HG03521 (cell line): ENCODE data around the gene ADARB1.

Source experiments
- ATAC-seq: cut with Tn5 transposase; IDR thresholded peaks from one replicate; pipeline ENCODE4 v1.9.1; 2021; ENCODE audit warnings: mild to moderate bottlenecking, moderate library complexity; ENCODE audit not compliant: unreplicated experiment

Gene ADARB1

DNA sequence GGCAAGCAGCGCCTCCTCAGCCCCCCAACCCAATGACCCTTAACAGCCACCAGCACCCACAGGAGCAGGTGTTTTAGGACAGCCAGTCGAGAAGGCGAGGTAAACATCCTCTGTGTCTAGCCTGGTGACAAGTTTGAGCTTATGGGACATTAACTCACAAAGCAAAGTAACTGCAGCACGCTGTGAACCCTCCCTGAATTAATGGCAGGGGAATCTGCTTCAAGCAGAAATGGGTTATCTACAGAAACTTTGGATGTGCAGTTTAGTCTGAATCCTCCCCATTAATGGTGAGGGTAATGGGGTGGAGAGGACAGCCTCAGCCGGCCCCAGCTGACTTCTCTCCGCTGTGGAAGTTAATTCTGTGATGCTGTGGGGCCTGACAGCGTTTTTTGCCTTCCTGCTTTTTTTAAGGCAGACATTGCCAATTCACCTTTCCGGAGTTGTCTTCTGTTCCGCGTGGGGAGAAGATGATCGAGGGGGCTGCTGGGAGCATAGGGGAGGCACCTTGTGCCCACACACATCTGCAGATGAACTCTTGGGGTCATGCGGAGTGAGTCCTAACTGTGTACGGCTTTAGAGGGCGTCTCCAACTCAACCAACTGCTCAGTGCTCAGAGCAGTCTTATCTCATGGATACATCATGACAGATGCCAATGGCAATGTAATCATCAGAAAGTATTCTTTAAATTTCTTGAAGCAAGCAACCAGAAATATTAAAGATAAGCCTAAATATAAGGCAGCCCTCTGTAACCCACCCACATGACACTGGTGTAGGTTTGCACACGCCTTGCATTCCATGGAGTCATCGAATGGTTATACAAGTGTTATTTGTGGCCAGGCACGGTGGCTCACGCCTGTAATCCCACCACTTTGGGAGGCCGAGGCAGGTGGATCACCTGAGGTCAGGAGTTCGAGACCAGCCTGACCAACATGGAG lies 172.3 kb downstream of the ADARB1 start:
- ATAC-seq: no peak

DNA sequence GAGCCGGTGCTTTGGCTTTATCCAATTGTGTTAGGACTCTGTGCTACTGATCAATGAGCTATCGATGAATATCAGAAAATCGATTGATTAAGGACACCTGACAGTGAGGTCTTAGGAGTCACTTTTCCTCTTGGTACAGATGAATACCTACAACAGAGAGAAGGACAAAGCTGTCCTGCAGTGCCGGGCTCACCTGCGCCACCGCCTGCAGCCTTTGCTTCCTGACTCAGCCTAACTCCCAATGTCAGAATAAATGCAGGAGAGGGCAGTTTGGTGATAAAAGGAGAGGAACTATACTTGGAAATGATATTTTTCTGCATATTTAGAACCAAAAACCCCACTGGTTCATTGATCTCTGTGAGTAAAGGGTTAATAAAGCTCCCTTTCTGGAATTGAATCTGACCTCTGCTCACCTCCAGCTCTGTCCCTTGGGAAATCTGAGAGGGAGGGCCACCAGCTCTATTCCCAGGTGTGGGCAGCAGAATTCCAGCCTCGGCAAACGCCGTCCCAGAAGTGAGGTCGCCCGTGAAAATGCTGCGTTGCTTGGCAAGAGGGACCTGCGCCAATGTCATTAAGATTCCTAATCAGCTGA lies 174.0 kb downstream of the ADARB1 start:
- ATAC-seq: no peak

DNA sequence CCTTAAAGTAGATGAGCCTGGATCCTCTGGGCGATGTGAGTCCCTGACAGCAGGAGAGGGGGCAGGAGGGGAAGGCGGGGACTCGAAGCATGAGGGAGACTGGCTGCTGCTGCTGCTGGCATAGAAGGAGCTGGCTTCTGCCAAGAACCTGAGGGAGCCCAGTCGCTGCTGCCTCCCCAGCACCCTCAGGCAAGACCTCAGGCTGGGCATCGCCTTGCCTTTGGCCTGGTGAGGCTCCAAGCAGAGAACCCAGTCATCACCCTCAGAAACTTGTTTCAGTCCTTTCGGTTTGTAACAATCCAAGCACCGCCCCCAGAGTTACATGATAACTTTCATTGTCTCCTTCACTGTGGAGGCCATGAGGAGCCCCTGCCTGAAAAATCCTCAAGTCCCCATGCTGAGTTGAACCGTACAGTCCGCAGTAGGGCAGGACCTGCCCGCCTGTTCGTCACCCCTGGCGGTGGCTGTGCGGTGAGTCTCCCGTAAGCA lies 174.6 kb downstream of the ADARB1 start:
- ATAC-seq: no peak

DNA sequence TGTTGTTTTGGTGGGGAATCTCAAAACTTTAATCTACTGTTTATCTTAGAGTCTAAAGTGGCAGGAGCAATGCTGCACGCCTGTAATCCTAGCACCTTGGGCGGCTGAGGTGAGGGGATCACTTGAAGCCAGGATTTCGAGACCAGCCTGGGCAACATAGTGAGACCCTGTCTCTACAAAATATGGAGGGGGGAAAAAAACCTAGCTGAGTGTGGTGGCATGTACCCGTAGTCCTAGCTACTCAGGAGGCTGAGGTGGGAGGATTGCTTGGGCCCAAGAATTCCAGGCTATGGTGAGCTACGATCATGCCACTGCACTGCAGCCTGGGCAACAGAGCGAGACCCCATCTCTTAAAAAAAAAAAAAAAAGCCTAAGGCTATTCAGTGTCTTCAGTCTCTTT lies 175.2 kb downstream of the ADARB1 start:
- no peak for ATAC-seq

DNA sequence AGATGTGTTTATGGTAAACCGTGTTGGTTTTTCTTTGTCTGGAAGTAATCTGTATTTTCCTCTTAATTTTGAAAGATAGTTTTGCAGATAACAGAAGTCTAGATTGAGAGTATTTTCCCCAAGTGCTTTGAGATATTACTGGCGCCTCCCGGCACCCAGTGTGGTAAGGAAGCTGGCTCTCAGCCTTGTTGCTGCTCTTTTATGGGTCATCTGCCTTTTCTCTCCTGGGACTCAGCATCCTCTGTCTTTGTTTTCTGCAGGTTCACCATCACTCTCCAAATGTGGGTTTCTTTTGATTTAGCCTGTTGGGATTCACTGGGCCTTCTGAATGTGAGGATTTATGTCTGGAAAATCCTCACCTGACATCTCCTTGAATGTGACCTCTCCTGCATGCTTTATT lies 175.9 kb downstream of the ADARB1 start:
- ATAC-seq: no peak

DNA sequence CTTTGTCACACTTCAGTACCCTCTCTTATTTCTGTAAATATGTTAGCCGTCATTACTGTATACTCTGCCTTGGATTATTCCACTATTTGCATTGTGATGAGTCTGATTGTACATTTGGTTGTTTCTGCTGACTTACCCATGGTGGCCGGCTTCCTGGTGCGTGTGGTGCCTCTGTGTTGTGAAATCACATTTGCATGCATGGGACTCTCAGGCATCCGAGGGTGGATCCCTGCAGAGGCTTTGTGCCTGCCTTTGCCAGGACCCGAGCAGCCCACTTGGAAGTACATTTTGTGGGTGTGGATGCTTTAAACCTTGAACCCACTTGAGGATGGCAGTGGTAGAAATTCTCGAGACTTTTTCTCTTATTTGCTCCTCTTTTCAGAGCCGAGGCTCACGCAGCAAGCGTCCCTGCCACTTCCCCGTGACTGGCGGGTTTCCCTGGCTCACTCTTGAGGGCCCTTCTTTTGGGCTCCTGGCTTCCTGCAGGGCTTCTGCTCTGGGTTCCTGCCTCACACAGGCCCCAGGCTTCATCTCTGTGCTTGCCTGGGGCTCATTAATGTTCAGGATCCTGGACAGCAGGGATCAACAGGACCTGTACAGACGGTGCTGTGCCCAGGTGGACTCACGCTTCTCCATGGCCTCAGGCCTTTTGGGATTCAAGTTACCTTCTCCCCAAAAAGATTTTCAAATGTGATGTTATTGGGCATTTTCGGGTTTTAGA lies 176.7 kb downstream of the ADARB1 start:
- ATAC-seq: no peak

DNA sequence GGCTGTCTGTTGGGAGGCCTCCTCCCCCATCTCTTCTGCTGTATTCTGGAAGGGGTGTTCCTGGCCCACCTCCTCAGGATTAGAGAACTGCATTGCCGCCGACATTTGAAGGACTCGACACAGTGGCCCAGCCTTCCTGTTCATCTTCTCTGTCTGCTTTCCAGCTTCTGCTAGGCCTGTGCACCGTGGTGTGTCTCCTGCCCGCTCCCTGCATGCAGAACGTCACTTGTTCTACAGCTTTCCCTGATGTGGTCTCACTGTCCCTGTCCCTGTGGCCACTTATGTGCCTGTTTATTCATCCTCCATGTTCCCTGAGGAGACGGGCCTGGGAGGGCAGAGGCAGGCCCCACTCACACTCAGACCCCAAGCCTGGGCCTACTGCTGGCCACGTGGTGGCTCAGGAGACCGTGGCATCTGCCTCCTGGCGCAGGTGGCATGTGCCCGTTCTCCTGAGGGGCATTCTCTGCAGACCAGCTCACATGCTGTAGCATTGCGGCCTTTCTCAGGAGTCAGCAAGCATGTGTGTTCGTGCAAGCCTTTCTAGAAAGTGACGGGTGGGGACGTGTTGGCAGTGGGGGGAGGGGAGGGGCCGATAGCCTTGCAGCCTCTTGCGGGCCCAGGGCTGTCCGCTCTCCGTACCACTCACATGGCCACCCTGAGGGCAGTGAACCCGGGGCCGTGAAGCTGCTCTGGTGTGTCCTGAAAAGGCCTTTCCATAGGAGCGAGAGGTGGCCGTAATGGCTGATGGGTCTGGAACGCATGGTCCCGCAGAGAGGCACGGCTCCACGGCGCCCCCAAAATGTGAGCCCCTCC lies 177.5 kb downstream of the ADARB1 start:
- ATAC-seq: no peak

DNA sequence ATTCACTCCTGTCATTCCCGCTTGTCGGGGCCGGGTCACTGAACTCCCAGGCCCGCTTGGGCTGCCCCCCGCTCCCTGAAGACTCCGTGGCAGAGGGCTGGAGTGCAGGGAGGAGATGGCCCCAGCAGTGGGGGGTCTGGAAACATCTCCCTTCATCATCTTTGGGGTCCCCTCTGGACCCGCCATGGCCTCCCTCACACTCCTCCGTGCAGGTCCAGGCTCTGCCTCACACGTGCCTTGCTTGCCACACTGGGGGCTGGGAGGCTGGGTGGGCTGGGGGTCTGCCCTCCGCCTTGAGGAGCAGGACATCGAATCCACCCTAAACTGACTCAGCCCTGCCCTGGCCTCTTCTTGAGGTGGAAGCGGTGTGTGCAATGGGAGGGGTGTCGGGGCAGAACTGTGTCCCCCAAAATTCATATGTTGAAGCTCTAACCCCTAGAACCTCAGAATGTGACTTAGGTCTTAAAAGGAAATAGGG lies 178.1 kb downstream of the ADARB1 start:
- ATAC-seq: no peak

DNA sequence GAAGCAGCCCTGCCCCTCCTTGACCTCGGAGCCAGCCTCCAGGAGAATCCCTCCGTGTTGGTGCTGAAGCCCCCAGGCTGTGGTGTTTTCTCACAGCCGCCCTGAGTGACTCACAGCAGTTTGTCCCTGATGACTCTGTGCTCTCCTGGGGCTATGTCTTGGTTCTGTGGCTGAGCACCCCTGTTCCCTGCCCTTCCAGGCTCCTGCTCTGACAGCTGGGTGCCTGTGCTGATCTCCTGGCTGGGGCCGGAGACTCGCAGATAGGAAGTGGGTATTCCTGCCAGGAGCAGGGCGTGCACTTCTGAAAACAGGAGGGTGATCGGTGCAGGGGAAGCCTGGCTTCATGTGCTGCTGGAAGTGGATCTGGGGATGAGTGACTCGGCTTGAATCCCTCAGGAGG lies 178.8 kb downstream of the ADARB1 start:
- no peak for ATAC-seq

DNA sequence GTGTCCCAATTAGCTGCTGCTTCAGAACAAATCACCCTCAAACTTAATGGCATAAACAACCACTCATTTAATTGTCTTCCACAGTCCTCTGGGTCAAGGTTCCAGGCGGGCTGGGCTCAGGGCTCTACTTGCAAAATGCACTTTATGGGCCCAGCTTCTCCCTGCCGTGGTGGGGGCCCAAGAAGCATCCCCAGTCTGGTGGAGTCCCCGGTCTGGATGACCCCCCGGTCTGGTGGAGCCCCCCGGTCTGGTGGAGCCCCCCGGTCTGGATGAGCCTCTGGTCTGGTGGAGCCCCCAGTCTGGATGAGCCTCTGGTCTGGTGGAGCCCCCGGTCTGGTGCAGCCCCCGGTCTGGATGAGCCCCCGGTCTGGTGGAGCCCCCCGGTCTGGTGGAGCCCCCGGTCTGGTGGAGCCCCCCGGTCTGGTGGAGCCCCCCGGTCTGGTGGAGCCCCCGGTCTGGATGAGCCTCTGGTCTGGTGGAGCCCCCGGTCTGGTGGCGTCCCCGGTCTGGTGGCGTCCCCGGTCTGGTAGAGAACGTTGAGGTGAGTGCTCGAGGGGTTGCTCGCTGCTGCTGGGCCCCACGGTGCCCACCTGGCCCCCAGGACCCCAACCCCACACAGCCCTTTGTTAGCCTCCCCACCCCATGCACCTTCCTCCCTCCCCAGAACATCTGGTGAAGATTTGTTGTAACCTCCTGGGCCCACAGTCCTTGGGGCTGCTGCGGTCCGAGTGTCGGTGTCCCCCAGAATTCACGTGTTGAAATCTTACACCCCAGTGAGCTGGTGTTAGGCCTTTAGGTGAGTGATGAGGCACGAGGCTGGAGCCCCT lies 179.5 kb downstream of the ADARB1 start:
- no peak for ATAC-seq

DNA sequence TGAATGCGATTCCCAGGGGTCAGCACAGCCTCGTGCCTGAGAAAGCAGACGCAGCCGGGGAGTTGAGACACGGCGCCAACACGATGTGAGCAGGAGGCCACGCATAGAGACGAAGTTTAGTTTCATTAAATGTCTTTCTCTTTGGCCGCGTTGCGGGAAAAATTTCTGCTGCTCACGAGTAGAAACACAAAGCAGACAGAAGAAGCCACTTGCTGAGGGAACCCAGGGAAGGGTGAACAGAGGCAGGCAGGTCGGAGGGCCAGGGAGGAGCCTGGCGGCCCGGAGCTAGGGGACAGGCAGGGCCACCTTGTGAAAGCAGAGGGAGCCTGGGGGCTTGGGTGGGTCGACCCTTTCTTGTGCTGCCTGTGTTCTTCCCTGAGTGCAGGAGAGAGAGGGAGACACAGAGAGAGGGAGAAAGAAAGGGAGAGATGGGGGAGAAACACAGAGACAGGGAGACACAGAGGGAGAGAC lies 180.1 kb downstream of the ADARB1 start:
- no peak for ATAC-seq

DNA sequence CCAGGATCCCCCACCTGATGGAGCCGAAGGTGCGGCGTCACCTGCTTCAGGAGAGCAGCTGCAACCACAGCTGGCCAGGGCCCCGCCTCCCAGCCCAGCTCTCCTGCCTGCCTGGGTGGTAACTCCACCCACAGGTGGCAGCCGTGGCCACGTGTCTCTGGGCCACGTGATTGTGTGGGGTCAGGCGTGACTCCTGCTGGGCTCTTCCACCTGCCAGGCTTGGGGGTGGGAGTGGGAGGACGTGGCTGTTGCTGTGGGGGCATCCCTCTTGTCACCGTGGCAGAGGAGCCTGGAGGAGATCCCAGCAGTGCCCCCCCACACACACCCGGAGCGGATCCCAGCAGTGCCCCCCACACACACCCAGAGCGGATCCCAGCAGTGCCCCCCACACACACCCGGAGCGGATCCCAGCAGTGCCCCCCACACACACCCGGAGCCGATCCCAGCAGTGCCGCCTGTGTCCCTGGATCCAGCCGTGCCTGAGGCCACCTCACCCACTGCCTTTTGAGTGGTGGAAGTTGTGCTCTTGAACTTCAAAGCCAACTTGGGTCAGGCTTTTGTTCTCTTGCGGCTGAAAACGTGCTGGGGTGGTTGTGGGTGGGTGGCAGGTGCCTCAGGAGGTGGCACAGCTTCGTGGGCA lies 181.1 kb downstream of the ADARB1 start:
- ATAC-seq: no peak

DNA sequence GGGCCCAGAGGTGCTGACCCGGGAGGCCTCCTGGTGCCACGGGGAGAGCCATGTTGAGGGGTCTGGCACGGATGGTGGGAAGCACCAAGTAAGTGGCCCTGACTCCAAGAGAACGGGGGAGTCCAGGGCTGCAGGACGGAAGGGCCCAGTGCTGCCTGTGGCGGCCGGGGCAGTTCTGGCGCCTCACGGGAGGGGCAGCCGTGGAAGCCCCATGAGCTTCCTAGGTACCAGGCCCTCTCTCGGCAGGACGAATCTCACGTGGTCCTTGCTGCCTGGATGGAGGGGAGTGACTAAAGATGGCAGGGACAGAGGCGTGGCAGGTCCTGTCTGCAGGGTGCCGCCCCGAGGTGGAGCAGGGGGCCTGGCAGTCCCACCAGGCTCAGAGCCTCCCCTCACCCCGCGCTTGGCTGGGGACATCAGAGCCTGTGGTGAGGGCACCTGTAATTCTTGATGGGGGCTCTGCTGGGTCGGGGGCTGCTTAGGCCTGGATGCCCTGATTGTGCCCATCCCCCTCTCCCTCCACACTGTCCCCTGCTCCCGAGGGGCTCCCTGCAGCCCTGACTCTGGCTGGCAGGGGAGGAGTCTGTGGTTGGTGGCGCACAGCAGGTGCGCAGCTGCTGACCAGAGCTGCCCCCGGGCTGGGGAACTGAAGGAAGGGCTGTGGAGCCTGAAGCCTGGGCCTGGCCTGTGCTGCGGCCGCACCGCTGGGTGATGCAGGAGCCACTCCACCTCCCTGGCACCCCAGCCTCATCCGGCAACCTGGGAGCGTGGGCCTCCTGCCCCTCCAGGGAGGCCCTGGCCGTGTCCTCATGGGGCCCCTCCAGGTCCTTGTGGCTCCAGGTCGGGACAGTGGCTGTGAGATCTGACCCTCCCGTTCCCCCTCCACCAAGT lies 181.9 kb downstream of the ADARB1 start:
- no peak for ATAC-seq

DNA sequence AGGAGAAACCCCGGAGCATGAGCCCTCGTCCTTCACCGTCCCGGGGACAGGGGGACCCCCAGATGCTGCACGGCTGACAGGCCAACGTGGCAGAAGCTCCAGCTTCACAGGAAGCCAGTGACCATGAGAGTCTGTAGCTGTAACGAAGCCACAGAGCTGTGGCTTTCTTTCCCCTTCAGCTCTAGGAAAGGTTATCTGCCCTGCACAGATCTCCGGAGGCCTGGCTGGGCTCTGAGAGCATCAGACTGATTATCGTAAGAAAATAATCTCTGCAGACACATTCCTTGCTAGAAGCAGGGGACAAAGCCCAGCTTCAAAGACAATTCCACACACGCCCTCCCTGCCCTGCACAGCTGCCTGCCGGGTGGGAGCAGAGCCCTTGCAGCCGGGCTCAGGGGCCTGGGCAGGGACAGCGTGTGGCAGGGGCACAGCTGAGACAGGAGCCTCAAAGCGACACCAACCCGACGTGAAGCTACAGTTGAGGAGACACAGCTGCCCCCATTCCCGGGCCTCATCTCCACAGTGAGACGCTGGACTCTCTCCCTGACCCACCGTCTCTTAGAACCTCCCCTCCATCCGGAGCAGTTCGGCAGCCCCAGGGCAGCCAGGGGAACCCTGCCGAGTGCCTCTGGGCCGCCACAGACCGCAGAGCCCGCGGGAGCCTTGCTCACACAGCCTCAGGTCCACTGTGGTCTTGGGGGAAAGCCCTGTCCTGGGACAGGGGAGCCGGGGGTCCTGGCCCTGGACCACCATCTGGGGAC lies 182.7 kb downstream of the ADARB1 start:
- no peak for ATAC-seq

DNA sequence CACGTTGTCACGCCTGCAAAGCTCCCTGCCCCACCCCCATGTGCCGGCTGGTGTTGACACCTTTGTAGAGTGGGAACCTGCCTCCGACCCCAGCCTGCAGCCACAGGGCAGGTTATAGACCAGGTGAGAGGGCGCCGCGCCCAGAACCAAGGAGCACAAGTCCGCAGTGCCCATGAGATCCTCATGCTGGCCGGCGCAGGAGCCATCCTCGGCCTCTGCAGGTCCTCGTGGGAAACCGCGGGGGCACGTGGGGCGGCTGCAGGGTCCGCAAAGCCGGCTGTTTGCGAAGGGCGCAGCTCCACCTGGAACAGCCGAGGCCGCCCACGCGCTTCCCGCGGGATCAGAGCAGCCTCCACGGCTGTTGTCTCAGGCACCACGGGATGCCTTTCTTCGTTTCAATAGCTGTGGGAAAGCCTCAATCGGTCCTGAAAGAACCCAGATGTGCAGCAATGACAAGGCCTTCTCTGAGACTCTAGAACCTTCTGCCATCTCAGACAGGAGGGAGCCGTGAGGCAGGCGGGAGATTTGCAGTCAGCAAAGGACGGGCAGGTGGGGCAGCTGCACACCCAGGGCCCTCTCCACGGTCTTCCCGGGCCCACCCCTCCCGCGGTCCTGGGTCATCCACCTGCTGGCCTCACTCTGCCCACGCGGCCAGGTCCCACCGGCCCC lies 183.4 kb downstream of the ADARB1 start:
- no peak for ATAC-seq

DNA sequence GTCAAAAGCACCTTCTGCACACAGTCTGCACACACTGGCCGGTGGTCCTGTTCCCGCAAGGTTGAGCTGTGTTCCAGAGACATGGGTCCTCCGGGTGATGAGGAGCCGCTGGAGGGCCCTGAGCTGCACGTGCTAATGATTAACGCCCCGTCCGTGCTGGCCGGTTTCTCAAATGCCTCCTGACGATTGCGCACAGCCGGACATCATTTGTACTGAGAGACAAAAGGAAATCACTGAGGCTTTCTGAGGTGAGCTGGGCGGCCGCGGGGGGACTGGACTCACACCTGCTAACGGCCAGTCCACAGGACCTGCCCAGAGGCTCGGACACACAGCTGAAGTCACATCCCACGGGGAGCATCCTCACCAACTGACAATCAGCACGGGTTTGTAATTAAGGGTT lies 184.1 kb downstream of the ADARB1 start:
- ATAC-seq: no peak
